Fibroblast of the aortic adventitia (primary cell): ENCODE measurements around the gene OPCML. TPM values are rescaled to one million over a fixed set of nuclear protein-coding genes. Genes with fewer than 3 reads are reported as not detected.

Source experiments
- DNase-seq: peaks from one replicate; pipeline ENCODE4 v3.0.0-alpha.2; 2010; ENCODE audit warnings: low read depth
- H3K4me3 ChIP-seq: 2 replicates; pipeline ENCODE4 v1.5.1; 2011; ENCODE audit warnings: low read depth, mild to moderate bottlenecking, control low read depth, low read length, moderate library complexity
- total RNA-seq: library from RNA; depleted of rRNA; stranded (reverse); fragments of >200 nt; gene quantifications from 2 replicates; pipeline ENCODE4 v1.2.3, GENCODE V29; 2012; ENCODE audit warnings: low replicate concordance
- TF ChIP-seq, protein P1 (sequence below): IDR thresholded peaks from 2 replicates; pipeline ENCODE4 v1.5.1; 2011; ENCODE audit warnings: mild to moderate bottlenecking, low read length, control low read depth, inconsistent platforms; ENCODE audit not compliant: insufficient read depth

Gene OPCML
- total RNA-seq, 1 donor = 0.18 TPM

DNA sequence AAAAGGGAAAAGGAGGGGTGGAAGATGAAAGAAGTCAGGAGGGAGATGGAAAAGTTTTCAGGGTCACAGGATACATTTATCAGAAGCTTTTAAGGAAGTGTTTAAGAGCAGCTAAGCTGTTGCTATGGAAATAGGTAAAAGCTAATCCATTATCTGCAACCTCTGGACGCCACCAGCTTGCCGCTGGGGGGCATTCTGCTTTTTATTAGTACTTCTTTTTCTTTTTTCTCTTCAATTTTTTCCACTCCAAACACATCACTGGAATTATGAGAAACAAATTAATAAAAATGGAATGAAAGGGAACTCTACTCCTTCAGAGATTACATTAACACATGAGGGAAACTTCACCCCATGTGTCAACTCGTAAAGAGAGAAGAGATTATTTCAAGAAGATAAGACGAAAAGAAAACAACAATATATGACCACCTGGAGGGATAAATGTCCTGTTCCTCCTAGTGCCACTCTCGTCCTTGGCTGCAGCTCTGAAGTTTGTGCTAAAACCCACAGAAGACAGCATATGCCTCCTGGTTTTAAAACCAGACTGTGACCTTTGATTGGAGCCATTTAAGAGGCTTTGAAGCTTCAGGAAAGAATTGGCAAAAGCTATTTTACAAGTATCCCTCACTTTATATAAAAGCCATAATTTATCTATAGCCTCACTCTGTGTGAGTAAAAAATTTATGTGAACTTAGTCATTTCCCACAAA is 972.8 kb downstream of the OPCML start:
- no peak overlapping the region for H3K4me3 ChIP-seq
- TF ChIP-seq, protein P1, sequence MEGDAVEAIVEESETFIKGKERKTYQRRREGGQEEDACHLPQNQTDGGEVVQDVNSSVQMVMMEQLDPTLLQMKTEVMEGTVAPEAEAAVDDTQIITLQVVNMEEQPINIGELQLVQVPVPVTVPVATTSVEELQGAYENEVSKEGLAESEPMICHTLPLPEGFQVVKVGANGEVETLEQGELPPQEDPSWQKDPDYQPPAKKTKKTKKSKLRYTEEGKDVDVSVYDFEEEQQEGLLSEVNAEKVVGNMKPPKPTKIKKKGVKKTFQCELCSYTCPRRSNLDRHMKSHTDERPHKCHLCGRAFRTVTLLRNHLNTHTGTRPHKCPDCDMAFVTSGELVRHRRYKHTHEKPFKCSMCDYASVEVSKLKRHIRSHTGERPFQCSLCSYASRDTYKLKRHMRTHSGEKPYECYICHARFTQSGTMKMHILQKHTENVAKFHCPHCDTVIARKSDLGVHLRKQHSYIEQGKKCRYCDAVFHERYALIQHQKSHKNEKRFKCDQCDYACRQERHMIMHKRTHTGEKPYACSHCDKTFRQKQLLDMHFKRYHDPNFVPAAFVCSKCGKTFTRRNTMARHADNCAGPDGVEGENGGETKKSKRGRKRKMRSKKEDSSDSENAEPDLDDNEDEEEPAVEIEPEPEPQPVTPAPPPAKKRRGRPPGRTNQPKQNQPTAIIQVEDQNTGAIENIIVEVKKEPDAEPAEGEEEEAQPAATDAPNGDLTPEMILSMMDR = no peak
- no peak for DNase-seq

DNA sequence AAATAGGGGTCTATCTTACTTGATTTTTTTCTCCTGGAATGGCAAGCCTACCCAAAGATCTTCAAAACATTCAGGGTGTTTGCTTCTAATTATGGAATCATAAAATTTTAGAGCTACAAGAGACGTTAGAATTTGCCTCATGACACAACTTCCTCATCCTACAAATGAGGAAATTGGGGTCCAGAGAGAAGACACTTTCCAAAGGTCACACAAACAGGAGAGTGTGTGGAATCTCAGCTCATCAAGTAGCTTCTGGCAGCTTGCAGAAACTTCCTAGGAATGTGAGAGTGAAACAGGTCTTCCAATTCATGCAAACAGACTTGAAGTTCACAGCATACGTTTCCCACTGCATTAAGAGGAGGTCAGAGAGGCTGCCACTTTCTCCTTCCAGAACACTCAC is 976.0 kb downstream of the OPCML start:
- TF ChIP-seq, protein P1 = no peak
- DNase-seq = no peak
- no peak overlapping the region for H3K4me3 ChIP-seq

GRCh38 chr11:132555617-132556016 is 976.7 kb downstream of the OPCML start:
- TF ChIP-seq, protein P1 = no peak
- no peak overlapping the region for H3K4me3 ChIP-seq
- no peak for DNase-seq

DNA sequence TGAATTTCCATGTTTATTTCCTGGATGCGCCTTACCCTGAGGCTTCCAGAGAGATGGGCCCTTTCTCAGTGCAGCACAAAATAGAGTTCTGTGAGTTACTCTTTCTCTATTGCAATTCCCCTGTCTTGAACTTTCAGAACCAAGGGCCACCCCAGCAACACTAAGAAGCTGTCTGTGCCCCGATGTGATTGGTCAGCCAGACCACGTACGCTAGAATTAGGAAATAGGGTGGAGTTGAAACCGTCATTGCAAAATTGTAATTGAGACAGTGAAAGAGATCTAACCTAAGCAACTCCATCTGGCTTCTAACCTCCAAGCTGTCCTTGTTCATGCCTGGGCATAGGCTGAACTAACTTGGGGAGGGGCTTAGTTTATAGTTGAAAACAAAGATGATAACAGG is 981.3 kb downstream of the OPCML start:
- TF ChIP-seq, protein P1 = no peak
- H3K4me3 ChIP-seq = no peak overlapping the region
- no peak for DNase-seq

DNA sequence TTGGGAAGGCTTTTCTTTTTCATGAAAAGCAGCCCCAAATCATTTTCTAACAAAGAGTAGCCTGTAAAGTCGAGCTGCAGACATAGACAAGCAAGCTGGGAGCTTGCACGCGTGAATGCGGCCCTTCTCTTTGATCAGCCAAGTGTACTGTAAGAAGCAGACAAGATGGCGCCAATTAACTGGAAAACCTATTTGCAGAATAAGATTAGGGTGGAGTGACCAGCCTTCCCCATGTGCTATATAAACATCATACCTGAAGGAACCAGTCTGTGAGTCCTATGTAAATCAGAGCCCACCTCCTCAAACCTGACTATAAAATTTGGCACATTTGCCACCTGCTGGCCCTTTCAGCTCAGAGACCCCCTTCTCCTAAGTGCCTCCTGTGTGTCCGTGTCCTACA is 982.7 kb downstream of the OPCML start:
- no peak overlapping the region for H3K4me3 ChIP-seq
- no peak for DNase-seq
- TF ChIP-seq, protein P1 = no peak

DNA sequence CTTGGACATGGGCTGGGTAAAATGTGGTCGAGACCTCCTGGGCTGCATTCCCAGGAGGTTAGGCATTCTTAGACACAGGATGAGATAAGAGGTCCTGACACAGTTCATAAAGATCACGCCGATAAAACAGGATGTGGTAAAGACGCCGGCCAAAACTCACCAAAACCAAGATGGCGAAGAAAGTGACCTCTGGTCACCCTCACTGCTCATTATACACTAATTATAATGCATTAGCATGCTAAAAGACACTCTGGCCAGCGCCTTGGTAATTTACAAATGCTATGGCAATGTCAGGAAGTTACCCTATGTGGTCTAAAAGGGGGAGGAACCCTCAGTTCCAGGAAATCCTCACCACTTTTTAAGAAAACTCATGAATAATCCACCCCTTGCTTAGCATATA is 983.3 kb downstream of the OPCML start:
- TF ChIP-seq, protein P1 = no peak
- no peak overlapping the region for H3K4me3 ChIP-seq
- DNase-seq = no peak

- no peak for DNase-seq
- no peak overlapping the region for H3K4me3 ChIP-seq
- TF ChIP-seq, protein P1 = no peak
Observed at GRCh38 chr11:132544007-132544406, 988.3 kb downstream of the OPCML start.
